KMS-11 (cell line): ENCODE measurements around the gene LRBA.

Source experiments
- H2AFZ ChIP-seq: fragments of 200-600 bp; sonication (generic); 2 replicates; pipeline ENCODE4 v1.6.1; 2016; ENCODE audit warnings: antibody characterized with exemption, mixed run types, low read depth
- H3K27ac ChIP-seq: fragments of 200-600 bp; sonication (generic); 2 replicates; pipeline ENCODE4 v1.6.1; 2016; ENCODE audit warnings: mild to moderate bottlenecking, mixed run types
- H3K27me3 ChIP-seq: fragments of 200-600 bp; sonication (generic); 2 replicates; pipeline ENCODE4 v1.6.1; 2017; ENCODE audit warnings: mild to moderate bottlenecking, low read depth, mixed run types, moderate library complexity; ENCODE audit not compliant: insufficient read depth
- H3K36me3 ChIP-seq: fragments of 200-600 bp; sonication (generic); 2 replicates; pipeline ENCODE4 v1.6.1; 2017; ENCODE audit warnings: mild to moderate bottlenecking, mixed run types; ENCODE audit not compliant: insufficient read depth
- H3K4me1 ChIP-seq: fragments of 200-600 bp; sonication (generic); 2 replicates; pipeline ENCODE4 v1.6.1; 2016; ENCODE audit warnings: mild to moderate bottlenecking, low read depth, mixed run types; ENCODE audit not compliant: poor library complexity, severe bottlenecking
- H3K4me2 ChIP-seq: fragments of 200-600 bp; sonication (generic); 2 replicates; pipeline ENCODE4 v1.7.0; 2016; ENCODE audit warnings: mild to moderate bottlenecking, mixed run types
- H3K4me3 ChIP-seq: fragments of 200-600 bp; sonication (generic); IDR thresholded peaks from 2 replicates; pipeline ENCODE4 v1.6.1; 2017; ENCODE audit warnings: low read depth, low read length, mixed read lengths; ENCODE audit not compliant: insufficient read depth
- H3K79me2 ChIP-seq: fragments of 200-600 bp; sonication (generic); 2 replicates; pipeline ENCODE4 v1.6.1; 2016; ENCODE audit warnings: low read depth, mixed run types; ENCODE audit not compliant: insufficient read depth
- H3K9ac ChIP-seq: fragments of 200-600 bp; sonication (generic); 2 replicates; pipeline ENCODE4 v1.6.1; 2016; ENCODE audit warnings: mild to moderate bottlenecking, mixed run types
- H4K20me1 ChIP-seq: fragments of 200-600 bp; sonication (generic); 2 replicates; pipeline ENCODE4 v1.6.1; 2016; ENCODE audit warnings: mild to moderate bottlenecking, mixed run types; ENCODE audit not compliant: insufficient read depth
- TF ChIP-seq, protein P1 (sequence below): fragments of 200-600 bp; sonication (generic); conservative IDR thresholded peaks from 2 replicates; pipeline ENCODE4 v1.6.1; 2017; ENCODE audit warnings: low read depth, mild to moderate bottlenecking, antibody characterized with exemption, low read length, moderate library complexity, mixed read lengths

LRBA gene

DNA sequence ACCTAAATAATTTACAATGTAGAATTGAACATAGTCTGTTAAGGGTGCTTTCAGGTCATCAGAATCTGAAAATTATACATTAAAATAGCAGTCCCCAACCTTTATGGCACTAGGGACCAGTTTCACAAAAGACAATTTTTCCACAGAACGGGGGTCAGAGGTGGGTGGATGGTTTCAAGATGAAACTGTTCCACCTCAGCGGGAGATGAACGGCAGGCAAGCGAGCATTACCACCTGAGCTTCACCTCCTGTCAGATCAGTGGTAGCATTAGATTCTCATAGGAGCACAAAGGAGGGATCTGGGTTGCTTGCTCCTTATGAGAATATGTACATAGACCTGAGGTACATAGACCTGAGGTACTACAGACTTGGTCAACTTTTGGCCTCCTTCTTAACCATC lies 29.0 kb downstream of the LRBA start:
- Histone ChIP-seq H3K4me3 (no peak overlapping the region), H3K79me2 (no peaks in the 10 kb centered on the region), H3K27ac (no peak overlapping the region), H3K27me3 (no peaks in the 10 kb centered on the region), H3K9ac (no peak overlapping the region), H3K4me1 (peaks cover 5% of the 10 kb centered on the region), H3K36me3 (no peaks in the 10 kb centered on the region), H4K20me1 (no peaks in the 10 kb centered on the region), H3K4me2 (no peak overlapping the region), H2AFZ (no peak overlapping the region)
- TF ChIP-seq, protein P1, sequence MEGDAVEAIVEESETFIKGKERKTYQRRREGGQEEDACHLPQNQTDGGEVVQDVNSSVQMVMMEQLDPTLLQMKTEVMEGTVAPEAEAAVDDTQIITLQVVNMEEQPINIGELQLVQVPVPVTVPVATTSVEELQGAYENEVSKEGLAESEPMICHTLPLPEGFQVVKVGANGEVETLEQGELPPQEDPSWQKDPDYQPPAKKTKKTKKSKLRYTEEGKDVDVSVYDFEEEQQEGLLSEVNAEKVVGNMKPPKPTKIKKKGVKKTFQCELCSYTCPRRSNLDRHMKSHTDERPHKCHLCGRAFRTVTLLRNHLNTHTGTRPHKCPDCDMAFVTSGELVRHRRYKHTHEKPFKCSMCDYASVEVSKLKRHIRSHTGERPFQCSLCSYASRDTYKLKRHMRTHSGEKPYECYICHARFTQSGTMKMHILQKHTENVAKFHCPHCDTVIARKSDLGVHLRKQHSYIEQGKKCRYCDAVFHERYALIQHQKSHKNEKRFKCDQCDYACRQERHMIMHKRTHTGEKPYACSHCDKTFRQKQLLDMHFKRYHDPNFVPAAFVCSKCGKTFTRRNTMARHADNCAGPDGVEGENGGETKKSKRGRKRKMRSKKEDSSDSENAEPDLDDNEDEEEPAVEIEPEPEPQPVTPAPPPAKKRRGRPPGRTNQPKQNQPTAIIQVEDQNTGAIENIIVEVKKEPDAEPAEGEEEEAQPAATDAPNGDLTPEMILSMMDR, result no peak

DNA sequence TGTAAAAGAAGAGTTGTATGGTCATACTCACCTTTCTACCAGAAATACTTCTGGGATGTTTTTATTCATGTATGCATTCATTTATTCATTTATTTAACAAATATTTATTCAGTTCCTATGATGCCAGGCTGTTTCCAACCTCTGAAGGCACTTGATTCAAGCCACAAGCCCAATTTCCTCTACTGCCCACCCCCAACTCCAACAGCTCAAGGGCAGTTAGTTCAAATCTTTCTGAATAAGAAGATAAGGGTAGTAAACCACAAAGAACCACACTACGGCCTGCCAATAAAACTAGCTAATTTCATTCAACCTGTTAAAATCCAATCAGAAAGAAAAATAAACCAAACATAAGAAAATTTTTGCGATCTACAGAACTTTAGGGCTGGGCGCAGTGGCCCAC lies 31.2 kb downstream of the LRBA start:
- H3K4me1 ChIP-seq, result peaks cover 5% of the 10 kb centered on the region
- TF ChIP-seq, protein P1, result no peak
- no peak overlapping the region for H2AFZ ChIP-seq
- no peaks in the 10 kb centered on the region for H3K36me3 ChIP-seq
- H3K79me2 ChIP-seq, result no peaks in the 10 kb centered on the region
- no peak overlapping the region for H3K27ac ChIP-seq
- no peak overlapping the region for H3K4me3 ChIP-seq
- no peaks in the 10 kb centered on the region for H3K27me3 ChIP-seq
- H3K4me2 ChIP-seq, result no peak overlapping the region
- no peak overlapping the region for H3K9ac ChIP-seq
- H4K20me1 ChIP-seq, result no peaks in the 10 kb centered on the region

DNA sequence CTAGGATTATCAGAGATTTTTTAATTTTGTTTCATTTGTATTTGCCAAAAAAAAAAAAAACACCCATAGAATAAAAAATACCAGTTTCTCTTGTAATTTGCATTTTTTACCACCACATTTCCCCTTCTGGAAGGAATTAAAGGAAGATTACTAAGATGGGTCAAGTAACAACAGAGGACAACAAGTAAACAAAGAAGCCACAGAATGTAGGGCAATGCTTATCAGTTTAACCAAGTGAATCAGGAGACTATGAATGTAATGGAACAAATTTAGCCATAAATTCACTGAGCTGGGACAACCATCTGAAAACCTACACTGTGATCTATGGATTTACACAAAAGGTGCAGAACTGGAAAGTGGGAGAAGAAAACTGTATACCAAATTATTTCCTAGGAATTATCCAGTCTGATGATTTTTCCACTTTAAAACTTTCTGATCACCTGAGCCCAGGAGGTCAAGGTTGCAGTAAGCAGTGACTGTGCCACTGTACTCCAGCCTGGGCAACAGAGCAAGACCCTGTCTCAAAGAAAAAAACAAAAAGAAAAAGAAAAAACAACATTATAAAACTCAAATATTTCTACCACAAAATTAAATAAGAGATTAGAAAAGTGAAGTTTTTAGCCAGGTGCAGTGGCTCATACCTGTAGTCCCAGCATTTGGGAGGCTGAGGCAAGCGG lies 32.4 kb downstream of the LRBA start:
- Histone ChIP-seq H3K4me1 (peaks cover 5% of the 10 kb centered on the region), H3K4me3 (no peak overlapping the region), H3K4me2 (no peak overlapping the region), H3K79me2 (no peaks in the 10 kb centered on the region), H3K27me3 (no peaks in the 10 kb centered on the region), H3K9ac (no peak overlapping the region), H3K36me3 (no peaks in the 10 kb centered on the region), H4K20me1 (no peaks in the 10 kb centered on the region), H3K27ac (no peak overlapping the region), H2AFZ (no peak overlapping the region)
- TF ChIP-seq, protein P1, result no peak

DNA sequence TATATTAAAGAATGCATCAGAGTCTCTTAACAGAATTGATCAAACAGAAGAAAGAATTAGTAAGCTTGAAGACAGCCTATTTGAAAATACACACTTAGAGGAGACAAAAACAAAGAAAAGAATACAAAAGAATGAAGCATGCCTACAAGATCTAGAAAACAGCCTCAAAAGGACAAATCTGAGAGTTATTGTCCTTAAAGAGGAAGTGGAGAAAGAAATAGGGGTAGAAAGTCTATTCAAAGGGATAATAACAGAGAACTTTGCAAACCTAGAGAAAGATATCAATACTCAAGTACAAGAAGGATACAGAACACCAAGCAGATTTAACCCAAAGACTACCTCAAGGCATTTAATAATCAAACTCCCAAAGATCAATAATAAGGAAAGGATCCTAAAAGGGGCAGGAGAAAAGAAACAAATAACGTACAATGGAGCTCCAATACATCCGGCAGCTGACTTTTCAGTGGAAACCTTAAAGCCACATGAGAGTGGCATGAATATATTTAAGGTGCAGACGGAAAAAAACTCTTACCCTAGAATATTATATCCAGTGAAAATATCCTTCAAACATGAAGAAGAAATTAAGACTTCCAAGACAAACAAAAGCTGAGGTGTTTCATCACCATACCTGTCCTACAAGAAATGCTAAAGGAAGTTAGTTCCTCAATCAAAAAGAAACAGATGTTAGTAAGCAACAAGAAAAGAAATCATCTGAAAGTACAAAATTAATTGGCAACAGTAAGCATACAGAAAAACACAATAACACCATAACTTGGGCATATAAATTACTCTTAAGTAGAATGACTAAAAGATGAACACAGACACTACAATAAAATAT lies 36.1 kb downstream of the LRBA start:
- peaks cover 21% of the 10 kb centered on the region for H3K4me1 ChIP-seq
- TF ChIP-seq, protein P1, result no peak
- no peak overlapping the region for H2AFZ ChIP-seq
- H3K9ac ChIP-seq, result no peak overlapping the region
- no peak overlapping the region for H3K4me3 ChIP-seq
- H3K4me2 ChIP-seq, result no peak overlapping the region
- no peaks in the 10 kb centered on the region for H3K36me3 ChIP-seq
- peaks cover 5% of the 10 kb centered on the region; the same call in 1 of the 2 replicates for H4K20me1 ChIP-seq
- no peaks in the 10 kb centered on the region for H3K27me3 ChIP-seq
- H3K79me2 ChIP-seq, result peaks cover 5% of the 10 kb centered on the region; the same call in 1 of the 2 replicates
- no peak overlapping the region for H3K27ac ChIP-seq
